HG03280 (cell line): ENCODE measurements around the gene L3HYPDH.

ENCODE experiments used
- ATAC-seq: cut with Tn5 transposase; IDR thresholded peaks from one replicate; pipeline ENCODE4 v1.9.1; 2021; ENCODE audit warnings: mild to moderate bottlenecking, moderate library complexity; ENCODE audit not compliant: unreplicated experiment

The L3HYPDH gene

GRCh38 chr14:59427653-59428580 is 56.3 kb downstream of the L3HYPDH start:
- no peak for ATAC-seq

GRCh38 chr14:59425322-59425935 is 58.8 kb downstream of the L3HYPDH start:
- no peak for ATAC-seq

- ATAC-seq, result no peak
Observed at GRCh38 chr14:59424341-59425071, 59.7 kb downstream of the L3HYPDH start.
